ENCODE results near the gene PLCH2.

Gene PLCH2

GRCh38 chr1:2460203-2460602 is 15.9 kb upstream of the PLCH2 start:
- DNase-seq (ENCODE audit: low spot score) = no peak

- DNase-seq (ENCODE audit: low spot score) = no peak
Observed at GRCh38 chr1:2460996-2461751, 14.9 kb upstream of the PLCH2 start.

- no peak for DNase-seq (ENCODE audit: low spot score)
Observed at GRCh38 chr1:2462819-2463218, 13.3 kb upstream of the PLCH2 start.

GRCh38 chr1:2463396-2463795 is 12.7 kb upstream of the PLCH2 start:
- DNase-seq (ENCODE audit: low spot score) = no peak

GRCh38 chr1:2465371-2466269 is 10.5 kb upstream of the PLCH2 start:
- no peak for DNase-seq (ENCODE audit: low spot score)

- no peak for DNase-seq (ENCODE audit: low spot score)
Observed at GRCh38 chr1:2466270-2466665, 9.8 kb upstream of the PLCH2 start.

- DNase-seq (ENCODE audit: low spot score) = peak; percentile 61
Observed at GRCh38 chr1:2466958-2467554, 9.0 kb upstream of the PLCH2 start.

- DNase-seq (ENCODE audit: low spot score) = peak; percentile 57
Observed at GRCh38 chr1:2468041-2468472, 8.0 kb upstream of the PLCH2 start.

GRCh38 chr1:2468540-2468939 is 7.5 kb upstream of the PLCH2 start:
- no peak for DNase-seq (ENCODE audit: low spot score)

- no peak for DNase-seq (ENCODE audit: low spot score)
Observed at GRCh38 chr1:2469103-2469940, 6.8 kb upstream of the PLCH2 start.

GRCh38 chr1:2470290-2471158 is 5.6 kb upstream of the PLCH2 start:
- no peak for DNase-seq (ENCODE audit: low spot score)

GRCh38 chr1:2471159-2471471 is 5.0 kb upstream of the PLCH2 start:
- DNase-seq (ENCODE audit: low spot score) = no peak

GRCh38 chr1:2471587-2472001 is 4.5 kb upstream of the PLCH2 start:
- no peak for DNase-seq (ENCODE audit: low spot score)

- DNase-seq (ENCODE audit: low spot score) = no peak
Observed at GRCh38 chr1:2472109-2472508, 4.0 kb upstream of the PLCH2 start.

GRCh38 chr1:2472561-2473177 is 3.4 kb upstream of the PLCH2 start:
- no peak for DNase-seq (ENCODE audit: low spot score)

- no peak for DNase-seq (ENCODE audit: low spot score)
Observed at GRCh38 chr1:2473198-2473597, 2.9 kb upstream of the PLCH2 start.

GRCh38 chr1:2474104-2474844 is 1.8 kb upstream of the PLCH2 start:
- no peak for DNase-seq (ENCODE audit: low spot score)

GRCh38 chr1:2474933-2475371 is 1.1 kb upstream of the PLCH2 start:
- no peak for DNase-seq (ENCODE audit: low spot score)

GRCh38 chr1:2475571-2475970 is 518 bp upstream of the PLCH2 start:
- DNase-seq (ENCODE audit: low spot score) = no peak

- DNase-seq (ENCODE audit: low spot score) = no peak
Observed at GRCh38 chr1:2477309-2477708, 1.2 kb downstream of the PLCH2 start.
